PC-9 (cell line): Measurements from ENCODE around the gene GOT1. TPM values are rescaled to one million over a fixed set of nuclear protein-coding genes. Genes with fewer than 3 reads are reported as not detected.

ENCODE experiments used
- BruUV-seq: library from RNA; stranded (reverse); fragments of 400-500 nt; replicated peaks from 2 replicates; lab custom pipeline; 2021; lab: Mats Ljungman, UMichigan
- CTCF ChIA-PET: fragments of 300-600 bp; sonication (Branson Sonifier 250); formaldehyde crosslinking; loops from one replicate; lab custom pipeline; 2022; ENCODE audit warnings: antibody characterized with exemption; lab: Charles Lee
- POLR2A ChIA-PET: fragments of 300-600 bp; sonication (Branson Sonifier 250); formaldehyde crosslinking; loops from one replicate; lab custom pipeline; 2022; ENCODE audit warnings: antibody characterized with exemption; ENCODE audit not compliant: unreplicated experiment; lab: Charles Lee
- DNase-seq, 2 experiments: peaks; one replicate each; pipeline versions ENCODE4 v3.0.0 to v3.0.0-alpha.2; 2015 to 2022; ENCODE audit warnings: mixed read lengths in 1 of 2
- H2AFZ ChIP-seq: fragments of 200-600 bp; sonication (generic); 2 replicates; pipeline ENCODE4 v1.8.1; 2017; ENCODE audit warnings: antibody characterized with exemption
- H3F3A ChIP-seq: fragments of 200-600 bp; sonication (generic); 2 replicates; pipeline ENCODE4 v1.8.1; 2017; ENCODE audit warnings: antibody characterized with exemption, mild to moderate bottlenecking, low read depth; ENCODE audit not compliant: insufficient read depth
- H3K27ac ChIP-seq: fragments of 200-600 bp; sonication (generic); 2 replicates; pipeline ENCODE4 v1.6.1; 2016; ENCODE audit warnings: mixed run types
- H3K27me3 ChIP-seq: fragments of 200-600 bp; sonication (generic); 2 replicates; pipeline ENCODE4 v1.6.1; 2016; ENCODE audit warnings: low read depth, mixed run types; ENCODE audit not compliant: insufficient read depth
- H3K36me3 ChIP-seq: fragments of 200-600 bp; sonication (generic); 2 replicates; pipeline ENCODE4 v1.6.1; 2016; ENCODE audit warnings: low read depth, mixed run types
- H3K4me1 ChIP-seq: fragments of 200-600 bp; sonication (generic); replicated peaks from 2 replicates; pipeline ENCODE4 v1.6.1; 2016; ENCODE audit warnings: mixed run types; ENCODE audit not compliant: insufficient read depth
- H3K4me2 ChIP-seq: fragments of 200-600 bp; sonication (generic); 2 replicates; pipeline ENCODE4 v1.6.1; 2017; ENCODE audit warnings: mixed run types
- H3K4me3 ChIP-seq: fragments of 200-600 bp; sonication (generic); 2 replicates; pipeline ENCODE4 v1.6.1; 2016; ENCODE audit warnings: mixed run types
- H3K79me2 ChIP-seq: fragments of 200-600 bp; sonication (generic); 2 replicates; pipeline ENCODE4 v1.6.1; 2017; ENCODE audit warnings: low read depth, mixed run types
- H3K9me2 ChIP-seq: fragments of 200-600 bp; sonication (generic); 2 replicates; pipeline ENCODE4 v1.8.1; 2017; ENCODE audit warnings: mild to moderate bottlenecking; ENCODE audit not compliant: insufficient read depth
- H3K9me3 ChIP-seq: fragments of 200-600 bp; sonication (generic); 2 replicates; pipeline ENCODE4 v1.8.1; 2016; ENCODE audit warnings: low read depth; ENCODE audit not compliant: insufficient read depth
- H4K20me1 ChIP-seq: fragments of 200-600 bp; sonication (generic); 2 replicates; pipeline ENCODE4 v1.8.1; 2017; ENCODE audit not compliant: insufficient read depth
- CTCF ChIP-seq: fragments of 200-600 bp; sonication (generic); conservative IDR thresholded peaks from 2 replicates; pipeline ENCODE4 v1.6.1; 2017; ENCODE audit warnings: mixed run types, antibody characterized with exemption, mild to moderate bottlenecking, moderate library complexity
- EZH2 ChIP-seq: fragments of 200-600 bp; sonication (generic); IDR thresholded peaks from 2 replicates; pipeline ENCODE4 v1.8.0; 2017; ENCODE audit warnings: antibody characterized with exemption, low read depth
- intact Hi-C: fragments of 100-400 bp; cut with micrococcal nuclease; formaldehyde crosslinking; loops from one replicate; pipeline ENCODE4 v1.10.0; 2022; ENCODE audit not compliant: unreplicated experiment
- total RNA-seq: library from RNA; stranded (reverse); gene quantifications from 2 replicates; pipeline ENCODE4 v1.2.3, GENCODE V29; 2021

The GOT1 gene
- total RNA-seq, 1 experiment from 2014 or later: 28.6 TPM

GRCh38 chr10:99389729-99390480 is 40.5 kb downstream of the GOT1 start:
- ChIA-PET CTCF (no interaction called here), POLR2A (no interaction called here)
- Histone ChIP-seq H3K9me2 (no peaks in the 10 kb centered on the region), H4K20me1 (no peaks in the 10 kb centered on the region), H3K4me1 (peaks cover 26% of the 10 kb centered on the region), H3K27me3 (no peaks in the 10 kb centered on the region), H3K79me2 (no peaks in the 10 kb centered on the region), H2AFZ (no peak overlapping the region), H3K27ac (no peak overlapping the region), H3K36me3 (no peaks in the 10 kb centered on the region), H3F3A (peaks cover 4% of the 10 kb centered on the region; the same call in 1 of the 2 replicates), H3K4me2 (no peak overlapping the region), H3K4me3 (no peak overlapping the region), H3K9me3 (no peaks in the 10 kb centered on the region)
- BruUV-seq: no TSS peak
- DNase-seq: no peak
- TF ChIP-seq EZH2 (no peak), CTCF (no peak)
- intact Hi-C loops: loop anchor here (5.0 kb wide), 1 partner anchor 172 kb away; no protein-coding TSS in a partner anchor

GRCh38 chr10:99387541-99387940 is 42.9 kb downstream of the GOT1 start:
- Histone ChIP-seq H3K79me2 (no peaks in the 10 kb centered on the region), H3K36me3 (no peaks in the 10 kb centered on the region), H3K27ac (no peak overlapping the region), H3F3A (no peaks in the 10 kb centered on the region), H3K4me1 (peaks cover 6% of the 10 kb centered on the region; the same call in 1 of the 2 replicates), H3K4me2 (no peak overlapping the region), H2AFZ (no peak overlapping the region), H3K9me3 (no peaks in the 10 kb centered on the region), H4K20me1 (no peaks in the 10 kb centered on the region), H3K9me2 (no peaks in the 10 kb centered on the region), H3K27me3 (no peaks in the 10 kb centered on the region), H3K4me3 (no peak overlapping the region)
- CTCF ChIA-PET: no interaction called here
- POLR2A ChIA-PET: no interaction called here
- DNase-seq: no peak
- no TSS peak for BruUV-seq
- no peak for TF ChIP-seq CTCF
- TF ChIP-seq EZH2: no peak
- intact Hi-C loops: no loop called here

GRCh38 chr10:99387071-99387470 is 43.4 kb downstream of the GOT1 start:
- Histone ChIP-seq H3K79me2 (no peaks in the 10 kb centered on the region), H3K9me3 (no peaks in the 10 kb centered on the region), H3K4me2 (no peak overlapping the region), H3K27me3 (no peaks in the 10 kb centered on the region), H4K20me1 (no peaks in the 10 kb centered on the region), H3K4me1 (peaks cover 4% of the 10 kb centered on the region; the same call in 1 of the 2 replicates), H3K36me3 (no peaks in the 10 kb centered on the region), H3F3A (no peaks in the 10 kb centered on the region), H3K4me3 (no peak overlapping the region), H2AFZ (no peak overlapping the region), H3K9me2 (no peaks in the 10 kb centered on the region), H3K27ac (no peak overlapping the region)
- no TSS peak for BruUV-seq
- ChIA-PET POLR2A (no interaction called here), CTCF (no interaction called here)
- TF ChIP-seq CTCF (no peak), EZH2 (no peak)
- intact Hi-C loops: no loop called here
- no peak for DNase-seq
